ENCODE results near the gene MRTFA. TPM values are rescaled to one million over a fixed set of nuclear protein-coding genes. Genes with fewer than 3 reads are reported as not detected.

Gene MRTFA
- total and polyA plus RNA-seq, 8 donors, result 22.5 to 58.0 (median 26.5) TPM

GRCh38 chr22:40479126-40479800, 157.3 kb downstream of the MRTFA start:
- no peaks in the 10 kb centered on the region for H3K9me3 ChIP-seq
- TF ChIP-seq CTCF (IDR thresholded peaks at IDR 0.05), result peak in 1 of 2 donors; percentile 11
- no peak overlapping the region for H3K27ac ChIP-seq
- H3K36me3 ChIP-seq, result no peaks in the 10 kb centered on the region
- no peaks in the 10 kb centered on the region for H3K27me3 ChIP-seq
- no peak overlapping the region for H3K4me3 ChIP-seq
- DNase-seq, result no peak
- no peak for ATAC-seq
- peaks cover 8 to 68% of the 10 kb centered on the region in 2 donors for H3K4me1 ChIP-seq
- intact Hi-C loops (cut with DNase I), result no loop called here

- intact Hi-C loops (cut with DNase I), result no loop called here
- peaks cover 8 to 65% of the 10 kb centered on the region in 2 donors for H3K4me1 ChIP-seq
These were observed 158.0 kb downstream of the MRTFA start for GRCh38 chr22:40478338-40479125.

GRCh38 chr22:40477683-40478337, 158.7 kb downstream of the MRTFA start:
- ATAC-seq (no peak), DNase-seq (no peak)
- Histone ChIP-seq H3K4me1 (peaks cover 8 to 65% of the 10 kb centered on the region in 2 donors), H3K9me3 (no peaks in the 10 kb centered on the region), H3K27me3 (no peaks in the 10 kb centered on the region), H3K36me3 (no peaks in the 10 kb centered on the region), H3K27ac (peak overlapping the region in 1 of 2 donors; percentile 28), H3K4me3 (no peak overlapping the region)
- intact Hi-C loops (cut with DNase I), result no loop called here
- no peak for TF ChIP-seq CTCF (IDR thresholded peaks at IDR 0.05)

More at GRCh38 chr22:40478338-40479125, 158.0 kb downstream of the MRTFA start:
- Histone ChIP-seq H3K27ac (peak overlapping the region in 1 of 2 donors; percentile 28), H3K27me3 (no peaks in the 10 kb centered on the region), H3K9me3 (no peaks in the 10 kb centered on the region), H3K36me3 (no peaks in the 10 kb centered on the region), H3K4me3 (no peak overlapping the region)
- TF ChIP-seq CTCF (IDR thresholded peaks at IDR 0.05), result no peak
- ATAC-seq, result no peak
- DNase-seq, result no peak

GRCh38 chr22:40476341-40476740, 160.2 kb downstream of the MRTFA start:
- no peak overlapping the region for H3K4me3 ChIP-seq
- no peaks in the 10 kb centered on the region for H3K36me3 ChIP-seq
- peaks cover 8 to 50% of the 10 kb centered on the region in 2 donors for H3K4me1 ChIP-seq
- peak overlapping the region in 1 of 2 donors; percentile 24 for H3K27ac ChIP-seq
- DNase-seq, result no peak
- intact Hi-C loops (cut with DNase I), result no loop called here
- ATAC-seq, result no peak
- no peaks in the 10 kb centered on the region for H3K9me3 ChIP-seq
- TF ChIP-seq CTCF (IDR thresholded peaks at IDR 0.05), result no peak
- H3K27me3 ChIP-seq, result no peaks in the 10 kb centered on the region

- Histone ChIP-seq H3K36me3 (no peaks in the 10 kb centered on the region), H3K4me1 (peaks cover 14 to 36% of the 10 kb centered on the region in 2 donors), H3K9me3 (no peaks in the 10 kb centered on the region), H3K27me3 (no peaks in the 10 kb centered on the region), H3K4me3 (no peak overlapping the region), H3K27ac (no peak overlapping the region)
- ATAC-seq (no peak), DNase-seq (no peak)
- TF ChIP-seq CTCF (IDR thresholded peaks at IDR 0.05), result no peak
- intact Hi-C loops (cut with DNase I), result no loop called here
These were observed 162.8 kb downstream of the MRTFA start for GRCh38 chr22:40473703-40474102.

Measured in left lung (tissue), 10 donors.